ENCODE measurements around the gene TP53I11. TPM values are rescaled to one million over a fixed set of nuclear protein-coding genes. Genes with fewer than 3 reads are reported as not detected.

Gene TP53I11
- total RNA-seq, 6 experiments from 2014 or later: 1.1 to 2.9 (median 1.8) TPM

DNA sequence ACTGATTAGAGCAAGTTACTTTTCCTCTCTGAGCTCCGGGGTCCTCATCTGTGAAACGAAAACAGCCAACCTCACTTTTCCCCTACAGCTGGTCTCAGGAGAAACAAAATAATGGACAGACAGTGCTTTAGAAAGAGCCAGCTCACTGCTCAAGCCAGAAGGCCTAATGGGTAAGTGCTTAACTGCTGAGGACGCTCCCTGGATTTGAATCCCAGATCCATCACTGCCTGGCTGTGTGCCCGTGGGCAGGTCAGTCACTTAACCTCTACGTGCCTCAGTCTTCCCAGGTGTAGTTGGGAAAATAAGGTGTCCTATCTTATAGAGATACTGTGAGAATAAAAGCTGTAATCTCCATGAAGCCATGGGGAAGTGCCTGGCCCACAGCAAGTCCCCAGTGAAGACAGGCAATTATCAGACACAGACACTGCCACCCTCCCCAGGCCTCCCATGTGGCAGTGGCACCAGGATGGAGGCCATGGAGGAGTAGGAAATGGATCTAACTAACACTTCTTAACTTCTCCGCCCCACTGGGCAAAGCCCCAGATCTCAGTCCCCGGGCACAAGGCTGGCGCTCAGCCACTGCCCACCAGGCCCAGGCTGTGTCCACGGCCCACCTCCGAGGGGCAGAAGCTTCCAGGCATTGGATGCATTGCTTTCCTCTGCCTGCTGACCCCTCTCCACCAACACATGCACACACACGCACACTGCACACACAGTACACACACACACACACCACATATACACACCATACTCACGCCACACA lies 9.2 kb downstream of the TP53I11 start:
- Mint-ChIP-seq H3K27ac (no peak overlapping the region), H3K36me3 (ENCODE audit: low read depth) (no peaks in the 10 kb centered on the region), H3K9me3 (no peaks in the 10 kb centered on the region), H3K4me1 (ENCODE audit: low read depth) (no peaks in the 10 kb centered on the region), H3K4me3 (no peak overlapping the region), H3K27me3 (ENCODE audit: insufficient read depth) (peaks cover 18% of the 10 kb centered on the region)
- TF ChIP-seq, protein P1, sequence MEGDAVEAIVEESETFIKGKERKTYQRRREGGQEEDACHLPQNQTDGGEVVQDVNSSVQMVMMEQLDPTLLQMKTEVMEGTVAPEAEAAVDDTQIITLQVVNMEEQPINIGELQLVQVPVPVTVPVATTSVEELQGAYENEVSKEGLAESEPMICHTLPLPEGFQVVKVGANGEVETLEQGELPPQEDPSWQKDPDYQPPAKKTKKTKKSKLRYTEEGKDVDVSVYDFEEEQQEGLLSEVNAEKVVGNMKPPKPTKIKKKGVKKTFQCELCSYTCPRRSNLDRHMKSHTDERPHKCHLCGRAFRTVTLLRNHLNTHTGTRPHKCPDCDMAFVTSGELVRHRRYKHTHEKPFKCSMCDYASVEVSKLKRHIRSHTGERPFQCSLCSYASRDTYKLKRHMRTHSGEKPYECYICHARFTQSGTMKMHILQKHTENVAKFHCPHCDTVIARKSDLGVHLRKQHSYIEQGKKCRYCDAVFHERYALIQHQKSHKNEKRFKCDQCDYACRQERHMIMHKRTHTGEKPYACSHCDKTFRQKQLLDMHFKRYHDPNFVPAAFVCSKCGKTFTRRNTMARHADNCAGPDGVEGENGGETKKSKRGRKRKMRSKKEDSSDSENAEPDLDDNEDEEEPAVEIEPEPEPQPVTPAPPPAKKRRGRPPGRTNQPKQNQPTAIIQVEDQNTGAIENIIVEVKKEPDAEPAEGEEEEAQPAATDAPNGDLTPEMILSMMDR (IDR thresholded peaks at IDR 0.05): no peak
- no peak for DNase-seq

GRCh38 chr11:44940835-44941234 lies 9.8 kb downstream of the TP53I11 start:
- Mint-ChIP-seq H3K36me3 (ENCODE audit: low read depth) (no peaks in the 10 kb centered on the region), H3K27ac (no peak overlapping the region), H3K27me3 (ENCODE audit: insufficient read depth) (peaks cover 17% of the 10 kb centered on the region), H3K9me3 (no peaks in the 10 kb centered on the region), H3K4me1 (ENCODE audit: low read depth) (no peaks in the 10 kb centered on the region), H3K4me3 (no peak overlapping the region)
- TF ChIP-seq, protein P1 (IDR thresholded peaks at IDR 0.05): no peak
- DNase-seq: no peak

GRCh38 chr11:44940404-44940803 lies 10.3 kb downstream of the TP53I11 start:
- TF ChIP-seq, protein P1 (IDR thresholded peaks at IDR 0.05): no peak
- no peaks in the 10 kb centered on the region for H3K9me3 Mint-ChIP-seq
- H3K4me1 Mint-ChIP-seq (ENCODE audit: low read depth): no peaks in the 10 kb centered on the region
- no peak for DNase-seq
- H3K27me3 Mint-ChIP-seq (ENCODE audit: insufficient read depth): peaks cover 15% of the 10 kb centered on the region
- H3K4me3 Mint-ChIP-seq: no peak overlapping the region
- H3K27ac Mint-ChIP-seq: no peak overlapping the region
- H3K36me3 Mint-ChIP-seq (ENCODE audit: low read depth): no peaks in the 10 kb centered on the region

DNA sequence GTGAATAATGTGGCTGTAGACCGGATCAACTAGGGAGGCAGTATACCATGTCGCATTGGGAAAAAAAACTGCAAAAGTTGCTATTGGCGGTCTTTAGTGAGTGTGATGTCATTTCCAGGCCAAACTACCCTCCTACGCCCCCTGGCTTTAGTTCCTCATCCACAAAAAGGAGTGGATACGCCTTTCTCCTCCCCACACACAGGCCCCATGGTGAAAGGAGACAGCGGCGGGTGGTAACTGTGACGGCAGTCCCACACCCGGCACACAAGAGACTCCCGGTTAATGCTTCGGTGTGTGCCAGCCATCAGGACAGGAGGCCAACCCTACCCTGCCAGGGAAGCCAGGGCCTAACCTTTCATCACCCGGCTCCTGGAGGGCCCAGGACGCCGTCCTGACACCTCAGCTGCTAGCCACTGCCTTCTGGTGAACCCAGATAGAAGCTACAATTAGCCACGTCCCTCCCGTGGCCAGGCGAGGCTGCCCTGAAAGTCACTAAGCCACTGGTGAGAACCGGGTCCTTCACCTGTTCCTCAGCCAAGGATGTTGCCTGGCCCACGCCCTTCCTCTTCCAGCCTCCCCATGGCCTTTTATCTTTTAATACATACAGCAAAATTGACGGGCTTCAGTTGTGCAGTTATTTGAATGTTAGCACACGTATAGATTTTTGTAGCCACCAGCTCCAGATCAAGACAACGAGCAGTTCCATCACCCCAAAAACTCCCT lies 10.8 kb downstream of the TP53I11 start:
- Mint-ChIP-seq H3K4me3 (no peak overlapping the region), H3K9me3 (no peaks in the 10 kb centered on the region), H3K27ac (no peak overlapping the region), H3K4me1 (ENCODE audit: low read depth) (no peaks in the 10 kb centered on the region), H3K36me3 (ENCODE audit: low read depth) (no peaks in the 10 kb centered on the region), H3K27me3 (ENCODE audit: insufficient read depth) (peaks cover 14% of the 10 kb centered on the region)
- no peak for DNase-seq
- TF ChIP-seq, protein P1 (IDR thresholded peaks at IDR 0.05): peak; percentile 55

DNA sequence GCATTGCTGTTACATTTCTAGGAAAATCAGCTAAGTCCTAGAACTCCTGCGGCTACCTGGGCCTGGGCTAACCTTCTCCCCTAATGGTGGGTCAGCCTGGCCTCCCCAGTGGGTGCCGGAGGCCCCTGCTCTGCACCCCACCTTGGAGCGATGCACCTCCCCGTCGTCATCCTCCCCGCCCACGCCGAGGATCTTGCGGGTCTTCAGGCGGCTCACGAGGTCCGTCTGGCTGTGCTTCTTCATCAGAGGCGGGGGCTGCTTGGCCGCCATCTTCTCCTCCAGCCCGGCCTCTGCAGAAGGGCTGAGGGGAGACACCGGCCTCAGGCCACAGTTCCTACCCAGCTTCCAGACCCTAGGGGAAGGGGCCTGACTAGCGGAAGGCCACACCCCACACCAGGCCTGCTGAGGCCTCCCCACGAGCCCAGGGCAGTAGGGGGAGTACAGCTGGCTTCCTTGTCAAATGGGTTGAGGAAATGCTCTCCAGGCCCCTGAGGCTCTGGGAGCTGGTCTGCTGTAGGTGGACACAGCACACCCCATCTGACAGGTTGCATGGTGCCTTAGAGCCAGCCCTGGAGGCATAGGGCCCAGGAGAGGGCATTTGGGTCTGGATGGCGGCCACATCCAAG lies 12.5 kb downstream of the TP53I11 start:
- Mint-ChIP-seq H3K27ac (no peak overlapping the region), H3K27me3 (ENCODE audit: insufficient read depth) (peaks cover 10% of the 10 kb centered on the region), H3K4me3 (no peak overlapping the region), H3K9me3 (no peaks in the 10 kb centered on the region), H3K36me3 (ENCODE audit: low read depth) (no peaks in the 10 kb centered on the region), H3K4me1 (ENCODE audit: low read depth) (no peaks in the 10 kb centered on the region)
- no peak for DNase-seq
- TF ChIP-seq, protein P1 (IDR thresholded peaks at IDR 0.05): no peak

Data from HFFc6 (cell line).